ENCODE measurements around the gene SLC35F4. TPM values are rescaled to one million over a fixed set of nuclear protein-coding genes. Genes with fewer than 3 reads are reported as not detected.

Gene SLC35F4
- total and polyA plus RNA-seq, 7 experiments from 2014 or later, result not detected

GRCh38 chr14:57549016-57549564 is 316.8 kb downstream of the SLC35F4 start:
- Mint-ChIP-seq H3K4me1 (peaks cover 0 to 1% (median 0%) of the 10 kb centered on the region in 7 donors), H3K36me3 (no peaks in the 10 kb centered on the region), H3K27me3 (peaks cover 0 to 10% (median 0%) of the 10 kb centered on the region in 5 donors), H3K9me3 (peaks cover 5 to 64% (median 24%) of the 10 kb centered on the region in 11 donors), H3K27ac (no peak overlapping the region), H3K4me3 (no peak overlapping the region)
- CTCF ChIA-PET, result no interaction called here
- ATAC-seq (no peak), DNase-seq (no peak)
- H3K36me3 ChIP-seq (ENCODE audit: control insufficient read depth in 2 of 3, insufficient read depth in 3 of 3, low read length in 3 of 3), result no peaks in the 10 kb centered on the region
- H3K27ac ChIP-seq (ENCODE audit: low read depth, low read length), result no peak overlapping the region
- no peak overlapping the region for H3K4me3 ChIP-seq (ENCODE audit: low read length)
- no peaks in the 10 kb centered on the region for H3K27me3 ChIP-seq (ENCODE audit: control insufficient read depth in 2 of 2, insufficient read depth in 2 of 2, low read length in 2 of 2)
- no peaks in the 10 kb centered on the region for H3K4me1 ChIP-seq (ENCODE audit: control insufficient read depth in 2 of 2, insufficient read depth in 2 of 2, low read length in 2 of 2)
- POLR2A ChIA-PET, result no interaction called here
- peaks cover 0 to 12% (median 0%) of the 10 kb centered on the region in 3 experiments for H3K9me3 ChIP-seq (ENCODE audit: control insufficient read depth in 2 of 3, low read length in 3 of 3)
- intact Hi-C loops (cut with micrococcal nuclease), result no loop called here

GRCh38 chr14:57547131-57547530 is 318.8 kb downstream of the SLC35F4 start:
- ATAC-seq (no peak), DNase-seq (no peak)
- H3K4me3 Mint-ChIP-seq, result no peak overlapping the region
- peaks cover 0 to 1% (median 0%) of the 10 kb centered on the region in 7 donors for H3K4me1 Mint-ChIP-seq
- H3K36me3 Mint-ChIP-seq, result peaks cover 0 to 10% (median 0%) of the 10 kb centered on the region in 5 donors
- Histone ChIP-seq H3K4me3 (ENCODE audit: low read length) (no peak overlapping the region), H3K27ac (ENCODE audit: low read depth, low read length) (no peak overlapping the region), H3K27me3 (ENCODE audit: control insufficient read depth in 2 of 2, insufficient read depth in 2 of 2, low read length in 2 of 2) (no peaks in the 10 kb centered on the region), H3K9me3 (ENCODE audit: control insufficient read depth in 2 of 3, low read length in 3 of 3) (peaks cover 0 to 12% (median 0%) of the 10 kb centered on the region in 3 experiments), H3K36me3 (ENCODE audit: control insufficient read depth in 2 of 3, insufficient read depth in 3 of 3, low read length in 3 of 3) (no peaks in the 10 kb centered on the region), H3K4me1 (ENCODE audit: control insufficient read depth in 2 of 2, insufficient read depth in 2 of 2, low read length in 2 of 2) (no peaks in the 10 kb centered on the region)
- H3K9me3 Mint-ChIP-seq, result peaks cover 14 to 74% (median 33%) of the 10 kb centered on the region in 11 donors
- POLR2A ChIA-PET, result no interaction called here
- H3K27me3 Mint-ChIP-seq, result peaks cover 0 to 10% (median 0%) of the 10 kb centered on the region in 5 donors
- CTCF ChIA-PET, result no interaction called here
- no peak overlapping the region for H3K27ac Mint-ChIP-seq
- intact Hi-C loops (cut with micrococcal nuclease), result no loop called here

- H3K27ac ChIP-seq (ENCODE audit: low read depth, low read length), result no peak overlapping the region
- H3K9me3 ChIP-seq (ENCODE audit: control insufficient read depth in 2 of 3, low read length in 3 of 3), result no peaks in the 10 kb centered on the region
- no peaks in the 10 kb centered on the region for H3K4me1 ChIP-seq (ENCODE audit: control insufficient read depth in 2 of 2, insufficient read depth in 2 of 2, low read length in 2 of 2)
- ChIA-PET CTCF (no interaction called here), POLR2A (no interaction called here)
- Mint-ChIP-seq H3K4me1 (no peaks in the 10 kb centered on the region), H3K4me3 (no peak overlapping the region), H3K9me3 (peaks cover 0 to 12% (median 5%) of the 10 kb centered on the region in 11 donors), H3K27ac (no peak overlapping the region), H3K27me3 (peaks cover 0 to 29% (median 14%) of the 10 kb centered on the region in 5 donors), H3K36me3 (no peaks in the 10 kb centered on the region)
- no peaks in the 10 kb centered on the region for H3K36me3 ChIP-seq (ENCODE audit: control insufficient read depth in 2 of 3, insufficient read depth in 3 of 3, low read length in 3 of 3)
- H3K4me3 ChIP-seq (ENCODE audit: low read length), result no peak overlapping the region
- ATAC-seq (no peak), DNase-seq (no peak)
- intact Hi-C loops (cut with micrococcal nuclease), result loop anchor here in 1 of 2 donors (2.0 kb wide), 1 partner anchor 540 kb away; no protein-coding TSS in a partner anchor
- H3K27me3 ChIP-seq (ENCODE audit: control insufficient read depth in 2 of 2, insufficient read depth in 2 of 2, low read length in 2 of 2), result no peaks in the 10 kb centered on the region
Measured at GRCh38 chr14:57533214-57533613, 332.7 kb downstream of the SLC35F4 start.

GRCh38 chr14:57530571-57530970 is 335.3 kb downstream of the SLC35F4 start:
- Mint-ChIP-seq H3K4me3 (no peak overlapping the region), H3K9me3 (peaks cover 0 to 24% (median 10%) of the 10 kb centered on the region in 11 donors), H3K27ac (no peak overlapping the region), H3K36me3 (peaks cover 0 to 7% (median 0%) of the 10 kb centered on the region in 5 donors), H3K27me3 (peaks cover 0 to 39% (median 14%) of the 10 kb centered on the region in 5 donors), H3K4me1 (no peaks in the 10 kb centered on the region)
- H3K9me3 ChIP-seq (ENCODE audit: control insufficient read depth in 2 of 3, low read length in 3 of 3), result peaks cover 0 to 10% (median 0%) of the 10 kb centered on the region in 3 experiments
- no peak overlapping the region for H3K27ac ChIP-seq (ENCODE audit: low read depth, low read length)
- H3K4me3 ChIP-seq (ENCODE audit: low read length), result no peak overlapping the region
- H3K36me3 ChIP-seq (ENCODE audit: control insufficient read depth in 2 of 3, insufficient read depth in 3 of 3, low read length in 3 of 3), result no peaks in the 10 kb centered on the region
- DNase-seq (no peak), ATAC-seq (no peak)
- ChIA-PET CTCF (no interaction called here), POLR2A (no interaction called here)
- intact Hi-C loops (cut with micrococcal nuclease), result no loop called here
- no peaks in the 10 kb centered on the region for H3K27me3 ChIP-seq (ENCODE audit: control insufficient read depth in 2 of 2, insufficient read depth in 2 of 2, low read length in 2 of 2)
- H3K4me1 ChIP-seq (ENCODE audit: control insufficient read depth in 2 of 2, insufficient read depth in 2 of 2, low read length in 2 of 2), result no peaks in the 10 kb centered on the region

GRCh38 chr14:57526942-57527341 is 338.9 kb downstream of the SLC35F4 start:
- DNase-seq (no peak), ATAC-seq (no peak)
- intact Hi-C loops (cut with micrococcal nuclease), result no loop called here
- H3K9me3 ChIP-seq (ENCODE audit: control insufficient read depth in 2 of 3, low read length in 3 of 3), result peaks cover 0 to 10% (median 0%) of the 10 kb centered on the region in 3 experiments
- no peak overlapping the region for H3K4me3 Mint-ChIP-seq
- H3K27ac Mint-ChIP-seq, result no peak overlapping the region
- no peak overlapping the region for H3K27ac ChIP-seq (ENCODE audit: low read depth, low read length)
- ChIA-PET POLR2A (no interaction called here), CTCF (no interaction called here)
- no peak overlapping the region for H3K4me3 ChIP-seq (ENCODE audit: low read length)
- H3K27me3 Mint-ChIP-seq, result peaks cover 0 to 36% (median 14%) of the 10 kb centered on the region in 5 donors
- peaks cover 11 to 60% (median 25%) of the 10 kb centered on the region in 11 donors for H3K9me3 Mint-ChIP-seq
- no peaks in the 10 kb centered on the region for H3K27me3 ChIP-seq (ENCODE audit: control insufficient read depth in 2 of 2, insufficient read depth in 2 of 2, low read length in 2 of 2)
- peaks cover 0 to 10% (median 0%) of the 10 kb centered on the region in 5 donors for H3K36me3 Mint-ChIP-seq
- H3K36me3 ChIP-seq (ENCODE audit: control insufficient read depth in 2 of 3, insufficient read depth in 3 of 3, low read length in 3 of 3), result no peaks in the 10 kb centered on the region
- no peaks in the 10 kb centered on the region for H3K4me1 Mint-ChIP-seq
- H3K4me1 ChIP-seq (ENCODE audit: control insufficient read depth in 2 of 2, insufficient read depth in 2 of 2, low read length in 2 of 2), result no peaks in the 10 kb centered on the region

GRCh38 chr14:57519043-57519442 is 346.8 kb downstream of the SLC35F4 start:
- peaks cover 17 to 85% (median 39%) of the 10 kb centered on the region in 11 donors for H3K9me3 Mint-ChIP-seq
- no peaks in the 10 kb centered on the region for H3K4me1 Mint-ChIP-seq
- H3K27me3 Mint-ChIP-seq, result peaks cover 0 to 14% (median 7%) of the 10 kb centered on the region in 5 donors
- H3K36me3 ChIP-seq (ENCODE audit: control insufficient read depth in 2 of 3, insufficient read depth in 3 of 3, low read length in 3 of 3), result no peaks in the 10 kb centered on the region
- H3K4me3 ChIP-seq (ENCODE audit: low read length), result no peak overlapping the region
- no peaks in the 10 kb centered on the region for H3K27me3 ChIP-seq (ENCODE audit: control insufficient read depth in 2 of 2, insufficient read depth in 2 of 2, low read length in 2 of 2)
- no peak overlapping the region for H3K27ac Mint-ChIP-seq
- no peaks in the 10 kb centered on the region for H3K4me1 ChIP-seq (ENCODE audit: control insufficient read depth in 2 of 2, insufficient read depth in 2 of 2, low read length in 2 of 2)
- H3K27ac ChIP-seq (ENCODE audit: low read depth, low read length), result no peak overlapping the region
- ATAC-seq, result no peak
- no peaks in the 10 kb centered on the region for H3K9me3 ChIP-seq (ENCODE audit: control insufficient read depth in 2 of 3, low read length in 3 of 3)
- H3K4me3 Mint-ChIP-seq, result no peak overlapping the region
- no peak for DNase-seq
- peaks cover 0 to 10% (median 3%) of the 10 kb centered on the region in 5 donors for H3K36me3 Mint-ChIP-seq
- ChIA-PET POLR2A (no interaction called here), CTCF (no interaction called here)
- intact Hi-C loops (cut with micrococcal nuclease), result no loop called here
